Chondrocyte (in vitro differentiated cells): Measurements from ENCODE around the gene SVEP1. TPM values are rescaled to one million over a fixed set of nuclear protein-coding genes. Genes with fewer than 3 reads are reported as not detected.
A peak's percentile ranks its signal among the peaks of the same experiment; 100 is the strongest.

ENCODE experiments used
- DNase-seq: peaks from one replicate; pipeline ENCODE4 v3.0.0; 2021; ENCODE audit warnings: mixed read lengths, low spot score
- H3K27ac Mint-ChIP-seq: one replicate; pipeline ENCODE4 v1.8.0; 2021; ENCODE audit warnings: mild to moderate bottlenecking, moderate library complexity, mixed read lengths; ENCODE audit not compliant: unreplicated experiment
- H3K27me3 Mint-ChIP-seq: 2 replicates; pipeline ENCODE4 v1.8.0; 2021; ENCODE audit warnings: low read depth, mixed read lengths
- H3K36me3 Mint-ChIP-seq: 2 replicates; pipeline ENCODE4 v1.8.0; 2021; ENCODE audit warnings: low read depth, mixed read lengths
- H3K4me1 Mint-ChIP-seq: 2 replicates; pipeline ENCODE4 v1.8.0; 2021; ENCODE audit warnings: low read depth, mild to moderate bottlenecking, mixed read lengths
- H3K4me3 Mint-ChIP-seq: one replicate; pipeline ENCODE4 v1.8.0; 2021; ENCODE audit warnings: mild to moderate bottlenecking, moderate library complexity, mixed read lengths; ENCODE audit not compliant: unreplicated experiment
- H3K9me3 Mint-ChIP-seq: 2 replicates; pipeline ENCODE4 v1.8.0; 2021; ENCODE audit warnings: low read depth, mixed read lengths
- total RNA-seq: library from RNA; stranded (reverse); gene quantifications from 3 replicates; pipeline ENCODE4 v1.2.1, GENCODE V29; 2021
- TF ChIP-seq, protein P1 (sequence below): fragments of 200-600 bp; sonication (generic); IDR thresholded peaks from 2 replicates; pipeline ENCODE4 v1.5.0; 2021; ENCODE audit warnings: antibody characterized with exemption, mild to moderate bottlenecking, moderate library complexity

Gene SVEP1
- total RNA-seq, 1 donor from 2014 or later = 0.72 TPM

DNA sequence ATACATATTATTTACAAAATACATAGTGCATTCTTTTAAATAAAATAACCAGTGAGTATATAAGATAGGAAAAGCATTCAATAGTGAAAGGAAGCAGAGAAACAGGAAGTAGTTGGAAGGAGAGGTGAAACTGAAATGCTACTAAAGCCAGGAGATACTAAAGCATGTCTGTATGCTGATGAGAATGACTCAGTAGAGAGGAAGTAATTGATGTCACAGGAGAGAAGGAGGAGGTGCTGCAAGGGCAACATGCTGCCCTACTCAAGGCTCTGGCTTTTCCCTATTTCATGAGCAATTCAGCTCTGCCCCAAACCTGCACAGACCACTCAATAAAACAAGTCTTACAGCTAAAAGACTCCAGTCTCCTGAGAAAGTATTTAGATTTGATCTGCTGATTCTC, 133.4 kb downstream of the SVEP1 start:
- TF ChIP-seq, protein P1, sequence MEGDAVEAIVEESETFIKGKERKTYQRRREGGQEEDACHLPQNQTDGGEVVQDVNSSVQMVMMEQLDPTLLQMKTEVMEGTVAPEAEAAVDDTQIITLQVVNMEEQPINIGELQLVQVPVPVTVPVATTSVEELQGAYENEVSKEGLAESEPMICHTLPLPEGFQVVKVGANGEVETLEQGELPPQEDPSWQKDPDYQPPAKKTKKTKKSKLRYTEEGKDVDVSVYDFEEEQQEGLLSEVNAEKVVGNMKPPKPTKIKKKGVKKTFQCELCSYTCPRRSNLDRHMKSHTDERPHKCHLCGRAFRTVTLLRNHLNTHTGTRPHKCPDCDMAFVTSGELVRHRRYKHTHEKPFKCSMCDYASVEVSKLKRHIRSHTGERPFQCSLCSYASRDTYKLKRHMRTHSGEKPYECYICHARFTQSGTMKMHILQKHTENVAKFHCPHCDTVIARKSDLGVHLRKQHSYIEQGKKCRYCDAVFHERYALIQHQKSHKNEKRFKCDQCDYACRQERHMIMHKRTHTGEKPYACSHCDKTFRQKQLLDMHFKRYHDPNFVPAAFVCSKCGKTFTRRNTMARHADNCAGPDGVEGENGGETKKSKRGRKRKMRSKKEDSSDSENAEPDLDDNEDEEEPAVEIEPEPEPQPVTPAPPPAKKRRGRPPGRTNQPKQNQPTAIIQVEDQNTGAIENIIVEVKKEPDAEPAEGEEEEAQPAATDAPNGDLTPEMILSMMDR = no peak
- no peak overlapping the region for H3K4me3 Mint-ChIP-seq
- peaks cover 15% of the 10 kb centered on the region for H3K4me1 Mint-ChIP-seq
- H3K36me3 Mint-ChIP-seq = peaks cover 2% of the 10 kb centered on the region
- H3K27me3 Mint-ChIP-seq = no peaks in the 10 kb centered on the region
- peaks cover 9% of the 10 kb centered on the region for H3K9me3 Mint-ChIP-seq
- no peak for DNase-seq
- no peak overlapping the region for H3K27ac Mint-ChIP-seq

- Mint-ChIP-seq H3K27ac (no peak overlapping the region), H3K36me3 (peaks cover 2% of the 10 kb centered on the region), H3K27me3 (no peaks in the 10 kb centered on the region), H3K9me3 (peaks cover 9% of the 10 kb centered on the region), H3K4me1 (peaks cover 25% of the 10 kb centered on the region), H3K4me3 (no peak overlapping the region)
- DNase-seq = no peak
- TF ChIP-seq, protein P1 = no peak
Observed at GRCh38 chr9:110444911-110445310, 134.6 kb downstream of the SVEP1 start.

GRCh38 chr9:110443866-110444220, 135.7 kb downstream of the SVEP1 start:
- Mint-ChIP-seq H3K27ac (peak overlapping the region; percentile 76), H3K36me3 (peaks cover 2% of the 10 kb centered on the region), H3K4me1 (peaks cover 26% of the 10 kb centered on the region), H3K27me3 (no peaks in the 10 kb centered on the region), H3K9me3 (peaks cover 9% of the 10 kb centered on the region), H3K4me3 (peak overlapping the region; percentile 20)
- no peak for DNase-seq
- TF ChIP-seq, protein P1 = no peak

GRCh38 chr9:110443146-110443865, 136.2 kb downstream of the SVEP1 start:
- DNase-seq = no peak
- H3K9me3 Mint-ChIP-seq = peaks cover 9% of the 10 kb centered on the region
- H3K4me1 Mint-ChIP-seq = peaks cover 26% of the 10 kb centered on the region
- H3K4me3 Mint-ChIP-seq = peak overlapping the region; percentile 20
- no peaks in the 10 kb centered on the region for H3K27me3 Mint-ChIP-seq
- TF ChIP-seq, protein P1 = no peak
- H3K27ac Mint-ChIP-seq = peak overlapping the region; percentile 76
- H3K36me3 Mint-ChIP-seq = peaks cover 2% of the 10 kb centered on the region

DNA sequence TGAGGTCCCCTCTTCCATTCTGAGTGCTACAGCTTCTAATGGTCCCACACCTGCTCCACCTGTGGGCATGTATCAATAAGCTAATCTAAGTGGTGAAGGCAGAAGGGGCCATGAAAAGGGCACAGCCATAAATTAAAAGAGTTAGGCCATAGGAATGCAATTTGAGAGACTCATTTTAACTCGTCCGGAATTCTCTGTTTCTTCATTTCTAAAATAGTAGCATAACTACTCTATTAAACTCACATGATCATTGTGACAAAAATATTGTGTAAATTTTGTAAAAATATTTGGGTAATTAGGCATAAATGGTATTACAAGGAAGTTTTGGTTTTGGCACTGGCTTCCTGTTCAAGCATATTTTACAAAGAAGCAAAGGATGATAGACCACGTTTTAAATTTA, 138.7 kb downstream of the SVEP1 start:
- Mint-ChIP-seq H3K9me3 (peaks cover 5% of the 10 kb centered on the region), H3K36me3 (no peaks in the 10 kb centered on the region), H3K4me3 (no peak overlapping the region), H3K27me3 (no peaks in the 10 kb centered on the region), H3K4me1 (peaks cover 26% of the 10 kb centered on the region), H3K27ac (no peak overlapping the region)
- no peak for DNase-seq
- TF ChIP-seq, protein P1 = no peak
